ENCODE measurements around the gene CHI3L1.

The CHI3L1 gene

GRCh38 chr1:203175237-203175826, 11.2 kb downstream of the CHI3L1 start, which contains the start of gene MYBPH:
Gene MYBPH (minus strand): TSS chr1:203175826. CDS start chr1:203175755, 71 bp downstream.
- TF ChIP-seq FOXP2 (optimal IDR thresholded peaks at IDR 0.05; ENCODE audit: borderline replicate concordance, extremely low read depth, extremely low read length, insufficient read depth) = no peak
- no peak for TF ChIP-seq SIN3A (IDR thresholded peaks at IDR 0.05; ENCODE audit: borderline replicate concordance, insufficient read depth, low read length)
- no peak for TF ChIP-seq POLR2AphosphoS5 (IDR thresholded peaks at IDR 0.05; ENCODE audit: low read depth, low read length)
- TF ChIP-seq REST (IDR thresholded peaks at IDR 0.05; ENCODE audit: insufficient read depth in 1 of 2, low read depth in 2 of 2, low read length in 2 of 2) = no peak
- no peak for TF ChIP-seq TAF1 (IDR thresholded peaks at IDR 0.05; ENCODE audit: borderline replicate concordance, insufficient read depth, low read length)

GRCh38 chr1:203174324-203174985, 12.0 kb downstream of the CHI3L1 start:
- TF ChIP-seq POLR2AphosphoS5 (IDR thresholded peaks at IDR 0.05; ENCODE audit: low read depth, low read length) (no peak), FOXP2 (optimal IDR thresholded peaks at IDR 0.05; ENCODE audit: borderline replicate concordance, extremely low read depth, extremely low read length, insufficient read depth) (no peak), SIN3A (IDR thresholded peaks at IDR 0.05; ENCODE audit: borderline replicate concordance, insufficient read depth, low read length) (no peak), REST (IDR thresholded peaks at IDR 0.05; ENCODE audit: insufficient read depth in 1 of 2, low read depth in 2 of 2, low read length in 2 of 2) (no peak), TAF1 (IDR thresholded peaks at IDR 0.05; ENCODE audit: borderline replicate concordance, insufficient read depth, low read length) (no peak)

- no peak for TF ChIP-seq REST (IDR thresholded peaks at IDR 0.05; ENCODE audit: insufficient read depth in 1 of 2, low read depth in 2 of 2, low read length in 2 of 2)
- no peak for TF ChIP-seq SIN3A (IDR thresholded peaks at IDR 0.05; ENCODE audit: borderline replicate concordance, insufficient read depth, low read length)
- no peak for TF ChIP-seq POLR2AphosphoS5 (IDR thresholded peaks at IDR 0.05; ENCODE audit: low read depth, low read length)
- no peak for TF ChIP-seq TAF1 (IDR thresholded peaks at IDR 0.05; ENCODE audit: borderline replicate concordance, insufficient read depth, low read length)
- no peak for TF ChIP-seq FOXP2 (optimal IDR thresholded peaks at IDR 0.05; ENCODE audit: borderline replicate concordance, extremely low read depth, extremely low read length, insufficient read depth)
Measured at GRCh38 chr1:203173566-203173965, 12.9 kb downstream of the CHI3L1 start.

DNA sequence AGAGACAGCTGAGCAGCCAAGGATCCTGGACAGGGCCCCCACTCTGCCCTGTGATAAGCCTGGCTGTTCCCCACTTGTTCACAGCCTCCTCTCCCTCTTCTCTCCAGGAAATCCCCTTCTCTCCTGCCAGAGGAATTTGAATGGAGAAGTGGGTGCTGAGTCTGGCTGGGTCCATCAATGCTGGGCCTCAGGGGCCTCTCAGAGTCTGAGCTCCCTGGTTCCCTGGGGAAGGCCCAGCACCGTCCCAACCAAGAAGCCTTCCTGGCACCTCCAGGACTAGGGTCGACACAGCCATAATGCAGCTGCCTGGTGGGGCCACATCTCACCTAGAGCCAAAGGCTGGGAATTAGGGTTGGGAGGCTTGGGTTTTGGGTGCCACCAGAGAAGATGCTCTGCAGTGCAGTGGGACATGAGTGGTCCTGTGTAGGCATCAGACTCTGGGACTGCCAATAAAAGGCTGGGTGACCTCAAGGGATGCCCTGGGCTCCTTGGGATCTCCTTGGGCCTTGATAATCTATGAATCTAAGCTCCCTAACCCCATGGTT, 13.4 kb downstream of the CHI3L1 start:
- no peak for TF ChIP-seq POLR2AphosphoS5 (IDR thresholded peaks at IDR 0.05; ENCODE audit: low read depth, low read length)
- TF ChIP-seq TAF1 (IDR thresholded peaks at IDR 0.05; ENCODE audit: borderline replicate concordance, insufficient read depth, low read length) = no peak
- no peak for TF ChIP-seq SIN3A (IDR thresholded peaks at IDR 0.05; ENCODE audit: borderline replicate concordance, insufficient read depth, low read length)
- TF ChIP-seq REST (IDR thresholded peaks at IDR 0.05; ENCODE audit: insufficient read depth in 1 of 2, low read depth in 2 of 2, low read length in 2 of 2) = no peak
- no peak for TF ChIP-seq FOXP2 (optimal IDR thresholded peaks at IDR 0.05; ENCODE audit: borderline replicate concordance, extremely low read depth, extremely low read length, insufficient read depth)

Measured in PFSK-1 (cell line).